GM18502 (cell line): ENCODE measurements around the gene IFIH1.
A peak's percentile ranks its signal among the peaks of the same experiment; 100 is the strongest.

Experiments used
- ATAC-seq: cut with Tn5 transposase; IDR thresholded peaks from one replicate; pipeline ENCODE4 v1.9.1; 2021; ENCODE audit warnings: mild to moderate bottlenecking; ENCODE audit not compliant: unreplicated experiment, poor library complexity

Gene IFIH1

GRCh38 chr2:162315938-162316337 lies 2.5 kb downstream of the IFIH1 start:
- ATAC-seq, result no peak

DNA sequence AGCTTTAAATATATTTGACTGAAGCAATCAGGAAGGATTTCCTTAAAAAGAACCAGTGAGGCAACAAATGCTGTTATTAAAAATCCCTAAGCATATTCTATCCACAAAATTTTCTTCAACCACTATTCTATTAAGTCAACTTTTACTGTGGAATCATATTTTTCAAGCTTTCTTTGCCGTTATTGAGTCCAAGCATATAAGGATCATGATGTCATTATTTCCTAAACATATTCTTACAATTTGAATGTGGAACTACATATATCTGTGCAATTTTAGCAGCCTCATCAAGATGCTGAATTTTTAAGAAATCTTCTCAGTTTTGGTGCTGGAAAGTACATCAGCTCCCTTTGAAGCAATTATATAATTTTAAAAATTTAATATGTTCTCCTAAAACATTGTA lies 5.6 kb downstream of the IFIH1 start:
- ATAC-seq, result no peak

GRCh38 chr2:162308747-162309503 lies 9.6 kb downstream of the IFIH1 start:
- ATAC-seq, result peak; percentile 68

- ATAC-seq, result no peak
Observed at GRCh38 chr2:162305901-162306300, 12.6 kb downstream of the IFIH1 start.

GRCh38 chr2:162301877-162302276 lies 16.6 kb downstream of the IFIH1 start:
- no peak for ATAC-seq

DNA sequence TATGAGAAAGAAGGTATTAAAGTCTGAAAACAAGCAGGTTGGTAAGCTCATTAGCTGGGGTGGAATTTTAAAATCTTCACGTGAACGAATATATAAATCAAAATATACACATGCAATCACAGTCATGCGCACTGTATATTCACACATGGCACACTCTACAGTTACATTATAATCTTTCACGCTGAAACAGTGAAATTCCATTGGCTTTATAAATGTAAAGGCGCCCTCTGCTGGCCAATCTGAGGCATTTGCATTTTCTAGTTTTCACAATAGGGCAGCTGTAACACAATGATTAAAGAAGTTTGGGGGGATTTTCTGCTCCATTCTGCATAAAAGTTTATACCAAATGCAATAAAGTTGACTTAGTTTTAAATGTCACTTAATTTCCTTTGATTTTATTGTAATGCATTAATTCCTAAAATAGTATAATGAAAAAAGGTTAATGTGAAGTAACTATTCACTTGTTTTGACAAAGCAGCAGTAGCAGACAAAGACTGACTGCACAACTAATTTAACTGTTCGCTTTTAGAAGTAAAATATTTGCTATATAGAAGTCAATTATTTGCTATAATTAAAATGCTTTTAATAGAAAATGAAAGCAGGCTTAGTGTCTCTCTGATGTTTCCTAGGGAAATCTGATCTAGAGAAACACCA lies 17.2 kb downstream of the IFIH1 start:
- peak; percentile 77 for ATAC-seq

DNA sequence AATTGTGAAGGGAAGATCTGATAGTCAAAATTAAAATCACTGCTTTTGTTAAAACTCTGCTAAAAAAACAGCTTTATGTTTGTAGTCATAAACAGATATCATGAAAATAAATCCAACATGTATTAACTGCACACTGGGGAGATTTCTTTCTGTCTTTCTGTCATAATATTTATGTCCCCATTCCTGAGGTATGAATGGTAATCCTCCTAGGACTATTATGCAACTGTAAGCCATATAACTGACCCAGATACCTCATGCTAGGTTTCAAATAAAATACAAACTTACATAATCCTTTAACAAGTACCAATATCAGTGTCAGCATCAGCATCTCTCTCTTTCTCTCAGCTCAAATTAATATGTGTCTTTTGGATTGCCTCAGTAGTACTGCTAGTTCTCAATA lies 18.2 kb downstream of the IFIH1 start:
- no peak for ATAC-seq

GRCh38 chr2:162298669-162299335 lies 19.7 kb downstream of the IFIH1 start:
- ATAC-seq, result no peak

DNA sequence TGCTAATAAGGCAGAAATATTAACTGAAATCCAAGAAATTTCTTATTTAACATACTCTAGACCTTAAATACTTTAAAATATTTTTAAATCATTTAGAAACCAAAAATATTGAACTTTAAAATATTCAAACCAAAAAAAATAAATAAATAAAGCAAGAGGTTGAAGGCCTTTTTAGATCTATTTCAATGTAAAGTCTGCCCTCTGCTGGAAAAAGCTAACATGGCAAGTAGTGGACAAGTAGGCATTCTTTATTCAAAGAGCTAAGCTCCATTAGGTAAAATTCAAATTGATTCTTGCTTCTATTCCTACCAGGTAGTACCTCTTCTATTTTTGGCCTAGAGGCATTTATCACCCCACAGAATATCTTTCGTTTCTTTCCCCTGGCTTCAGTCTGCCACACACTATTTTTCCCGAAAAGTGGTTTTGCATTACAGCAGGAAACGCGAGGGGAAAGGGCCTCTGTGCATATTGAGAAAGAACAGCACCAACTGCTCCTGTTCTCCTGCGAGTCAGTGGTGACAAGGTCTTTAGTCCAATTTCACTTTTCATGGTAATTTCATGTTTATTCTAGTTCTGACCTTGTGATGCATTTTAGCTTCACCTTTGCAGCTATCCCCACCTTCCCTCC lies 20.4 kb downstream of the IFIH1 start:
- ATAC-seq, result peak; percentile 61

DNA sequence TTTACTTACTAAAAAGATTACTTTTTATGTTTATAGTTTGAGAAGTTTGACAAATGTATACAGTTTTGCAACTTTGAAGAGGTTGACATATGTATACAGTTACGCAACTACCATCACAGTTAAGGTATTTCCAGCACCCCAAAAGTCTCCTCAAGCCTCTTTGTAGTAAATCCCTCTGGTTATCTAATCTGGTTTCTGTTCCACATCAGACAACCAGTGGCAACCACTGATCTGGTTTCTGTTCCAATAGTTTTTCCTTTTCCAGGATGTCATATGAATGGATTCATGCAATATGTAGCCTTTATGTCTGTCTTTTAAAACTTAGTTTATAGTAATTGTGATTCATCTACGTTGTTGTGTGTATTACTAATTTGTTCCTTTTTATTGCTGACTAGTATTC lies 23.5 kb downstream of the IFIH1 start:
- no peak for ATAC-seq

GRCh38 chr2:162293122-162293786 lies 25.2 kb downstream of the IFIH1 start:
- no peak for ATAC-seq

GRCh38 chr2:162291748-162292147 lies 26.7 kb downstream of the IFIH1 start:
- no peak for ATAC-seq

DNA sequence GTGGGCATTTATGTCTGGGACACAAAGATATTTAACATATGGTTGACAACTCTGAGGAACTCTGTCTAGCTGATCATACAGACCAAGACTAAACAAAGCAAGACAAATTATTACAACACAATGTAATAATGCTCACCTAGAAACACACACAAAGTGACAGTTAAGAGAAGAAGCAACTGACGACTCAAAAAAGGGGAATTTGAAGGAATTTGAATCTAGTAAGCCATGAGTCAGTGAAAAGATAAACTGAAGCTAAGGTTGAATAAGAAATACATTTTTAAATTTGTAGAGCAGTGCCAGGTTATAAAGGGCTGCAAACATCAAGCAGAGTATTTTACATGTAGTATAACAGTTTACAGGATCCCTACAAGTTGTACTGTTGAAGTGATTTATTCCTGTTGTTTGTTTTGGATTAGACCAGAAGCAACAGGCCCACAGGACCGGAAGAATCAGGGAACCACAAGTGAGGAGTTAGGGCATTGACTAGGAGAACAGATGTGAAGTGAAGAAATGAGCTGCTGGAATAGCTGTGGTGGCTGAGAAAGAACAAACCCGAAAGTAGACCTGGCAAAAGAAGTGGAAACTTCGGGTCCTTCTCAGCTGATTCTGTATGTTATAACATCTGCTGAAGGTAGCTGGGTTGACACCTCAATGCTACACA lies 35.6 kb downstream of the IFIH1 start:
- ATAC-seq, result no peak

GRCh38 chr2:162280654-162281053 lies 37.8 kb downstream of the IFIH1 start:
- no peak for ATAC-seq

DNA sequence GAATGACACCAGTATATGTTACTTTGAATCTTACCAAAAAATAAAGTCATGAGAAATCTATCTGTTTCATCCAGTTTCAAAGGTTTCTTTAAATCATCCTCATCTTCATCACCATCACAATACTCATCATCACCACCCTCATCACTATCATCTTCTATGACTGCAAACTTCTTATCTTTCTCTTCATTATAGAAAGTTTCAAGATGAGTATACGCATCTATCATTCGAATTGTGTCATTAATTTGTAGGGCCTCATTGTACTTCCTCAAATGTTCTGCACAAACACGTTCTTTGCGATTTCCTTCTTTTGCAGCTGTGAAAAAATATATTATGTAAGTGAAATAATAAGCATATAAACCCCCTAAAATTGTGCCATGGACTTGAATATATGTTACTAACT lies 41.1 kb downstream of the IFIH1 start:
- ATAC-seq, result no peak

DNA sequence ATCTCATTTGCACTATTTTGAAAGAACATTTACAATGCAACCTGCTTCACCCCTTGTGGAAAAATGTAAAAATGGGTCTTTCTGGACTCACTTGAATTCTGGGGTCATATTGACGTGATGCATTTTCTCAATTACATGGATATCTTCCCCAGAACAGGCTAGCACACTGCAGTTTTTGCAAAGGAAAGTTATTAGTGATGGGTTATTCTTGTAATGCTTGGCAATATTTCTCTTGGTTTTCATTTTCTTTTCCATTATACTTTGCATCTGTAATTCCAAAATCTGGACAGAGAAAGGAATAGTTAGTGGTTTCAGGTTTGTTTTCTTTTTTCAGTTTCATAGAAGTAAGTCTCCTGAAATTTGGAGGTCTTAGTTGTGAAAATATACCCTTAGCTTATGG lies 50.5 kb downstream of the IFIH1 start:
- no peak for ATAC-seq

- ATAC-seq, result no peak
Observed at GRCh38 chr2:162267496-162267895, 51.0 kb downstream of the IFIH1 start.

DNA sequence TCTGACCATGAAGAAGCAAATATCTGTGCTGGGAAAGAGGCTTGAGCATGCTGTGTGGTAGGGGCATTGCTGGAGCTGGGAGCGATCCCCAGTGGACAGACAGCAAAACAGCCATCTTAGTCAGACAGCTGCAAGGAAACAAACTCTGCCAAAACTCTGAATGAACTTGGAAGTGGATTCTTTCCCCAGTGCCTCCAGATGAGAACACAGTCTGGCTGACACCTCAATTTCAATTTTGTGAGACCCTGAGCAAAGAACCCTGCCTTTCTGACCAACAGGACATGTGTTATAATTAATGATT lies 52.1 kb downstream of the IFIH1 start:
- ATAC-seq, result no peak

GRCh38 chr2:162265666-162266459 lies 52.6 kb downstream of the IFIH1 start:
- no peak for ATAC-seq
